Left lung (tissue), 10 donors: ENCODE measurements around the gene LYPLA2. TPM values are rescaled to one million over a fixed set of nuclear protein-coding genes. Genes with fewer than 3 reads are reported as not detected.

Experiments
- ATAC-seq: fragments of 200-7000 bp; cut with Tn5 transposase; one replicate; pipeline ENCODE4 v1.9.1; 2020; ENCODE audit warnings: moderate library complexity
- DNase-seq, 4 donors: peaks; one replicate each; pipeline ENCODE4 v3.0.0-alpha.2; 2013 to 2020
- H3K27ac ChIP-seq, 2 donors: fragments of 200-600 bp; sonication (generic) in 1 of 2; one replicate each; pipeline versions ENCODE4 v1.5.0 to v1.8.0; 2020 to 2021
- H3K27me3 ChIP-seq, 2 donors: fragments of 200-600 bp; sonication (generic) in 1 of 2; one replicate each; pipeline versions ENCODE4 v1.5.0 to v1.8.0; 2020 to 2021
- H3K36me3 ChIP-seq, 2 donors: fragments of 200-600 bp; sonication (generic) in 1 of 2; one replicate each; pipeline versions ENCODE4 v1.5.0 to v1.8.0; 2020 to 2021
- H3K4me1 ChIP-seq, 2 donors: fragments of 200-600 bp; one replicate each; pipeline ENCODE4 v1.8.0; 2021
- H3K4me3 ChIP-seq, 2 donors: fragments of 200-600 bp; sonication (generic) in 1 of 2; one replicate each; pipeline versions ENCODE4 v1.5.0 to v1.8.0; 2020 to 2021; ENCODE audit warnings: mild to moderate bottlenecking in 1 of 2
- H3K9me3 ChIP-seq, 2 donors: fragments of 200-600 bp; sonication (generic) in 1 of 2; one replicate each; pipeline versions ENCODE4 v1.5.0 to v1.8.0; 2020 to 2021
- intact Hi-C, 2 donors: fragments of 100-400 bp; cut with DNase I; formaldehyde crosslinking; loops; one replicate each; pipeline versions ENCODE4 v1.11.2 to v1.14.2; 2022
- polyA plus RNA-seq, 6 donors: library from polyadenylated mRNA; unstranded; fragments of 120-200 nt; gene quantifications; one replicate each; pipeline ENCODE4 v1.2.1, GENCODE V29; 2013; ENCODE audit not compliant: insufficient read length in 6 of 6
- total RNA-seq, 2 donors: library from RNA; stranded (reverse); fragmentation: NEBNext Ultra II Directional; extraction: Animal tissue kit (Norgen Biotek cat#: 25700); gene quantifications; one replicate each; pipeline ENCODE4 v1.2.1, GENCODE V29; 2021
- TF ChIP-seq, protein P1 (sequence below), 2 donors: fragments of 200-600 bp; sonication (generic) in 1 of 2; IDR thresholded peaks; one replicate each; pipeline versions ENCODE4 v1.5.0 to v1.8.0; 2021; ENCODE audit warnings: antibody characterized with exemption in 2 of 2
- donor health status: DM: no; HTN: yes; CAD: no.
- donor health status: DM: no; HTN: no; CAD: no.

The LYPLA2 gene
- total and polyA plus RNA-seq, 8 donors, result 36.9 to 65.8 (median 47.1) TPM

GRCh38 chr1:23804183-23804835, 13.4 kb downstream of the LYPLA2 start:
- H3K9me3 ChIP-seq, result no peaks in the 10 kb centered on the region
- intact Hi-C loops, result no loop called here
- H3K27ac ChIP-seq, result no peak overlapping the region
- ATAC-seq, result no peak
- no peak for DNase-seq
- H3K27me3 ChIP-seq, result no peaks in the 10 kb centered on the region
- peaks cover 0 to 21% of the 10 kb centered on the region in 2 donors for H3K36me3 ChIP-seq
- peaks cover 11 to 27% of the 10 kb centered on the region in 2 donors for H3K4me1 ChIP-seq
- TF ChIP-seq, protein P1, sequence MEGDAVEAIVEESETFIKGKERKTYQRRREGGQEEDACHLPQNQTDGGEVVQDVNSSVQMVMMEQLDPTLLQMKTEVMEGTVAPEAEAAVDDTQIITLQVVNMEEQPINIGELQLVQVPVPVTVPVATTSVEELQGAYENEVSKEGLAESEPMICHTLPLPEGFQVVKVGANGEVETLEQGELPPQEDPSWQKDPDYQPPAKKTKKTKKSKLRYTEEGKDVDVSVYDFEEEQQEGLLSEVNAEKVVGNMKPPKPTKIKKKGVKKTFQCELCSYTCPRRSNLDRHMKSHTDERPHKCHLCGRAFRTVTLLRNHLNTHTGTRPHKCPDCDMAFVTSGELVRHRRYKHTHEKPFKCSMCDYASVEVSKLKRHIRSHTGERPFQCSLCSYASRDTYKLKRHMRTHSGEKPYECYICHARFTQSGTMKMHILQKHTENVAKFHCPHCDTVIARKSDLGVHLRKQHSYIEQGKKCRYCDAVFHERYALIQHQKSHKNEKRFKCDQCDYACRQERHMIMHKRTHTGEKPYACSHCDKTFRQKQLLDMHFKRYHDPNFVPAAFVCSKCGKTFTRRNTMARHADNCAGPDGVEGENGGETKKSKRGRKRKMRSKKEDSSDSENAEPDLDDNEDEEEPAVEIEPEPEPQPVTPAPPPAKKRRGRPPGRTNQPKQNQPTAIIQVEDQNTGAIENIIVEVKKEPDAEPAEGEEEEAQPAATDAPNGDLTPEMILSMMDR (IDR thresholded peaks at IDR 0.05), result no peak
- H3K4me3 ChIP-seq, result no peak overlapping the region

DNA sequence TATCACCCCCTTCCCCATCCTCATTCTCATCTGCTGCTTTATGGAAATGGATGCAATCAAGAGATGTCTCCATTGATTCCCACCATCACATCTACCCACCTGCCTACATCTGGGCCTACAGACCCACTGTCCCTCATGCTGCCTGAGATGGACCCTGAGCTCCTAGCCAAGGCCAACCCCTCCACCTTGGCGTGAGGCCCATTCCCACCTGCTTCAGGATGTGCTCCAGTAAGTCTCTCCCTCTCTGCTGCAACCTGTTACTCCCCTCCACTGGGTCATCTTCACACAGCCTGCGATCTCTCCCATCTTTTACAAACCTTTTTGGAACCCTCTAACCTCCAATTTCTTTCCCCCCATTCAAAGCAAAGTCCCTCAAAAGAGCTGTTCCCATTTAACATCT, 14.1 kb downstream of the LYPLA2 start:
- intact Hi-C loops, result no loop called here
- ATAC-seq, result no peak
- TF ChIP-seq, protein P1 (IDR thresholded peaks at IDR 0.05), result no peak
- Histone ChIP-seq H3K27me3 (no peaks in the 10 kb centered on the region), H3K4me1 (peaks cover 6 to 26% of the 10 kb centered on the region in 2 donors), H3K4me3 (no peak overlapping the region), H3K9me3 (no peaks in the 10 kb centered on the region), H3K27ac (no peak overlapping the region), H3K36me3 (peaks cover 0 to 21% of the 10 kb centered on the region in 2 donors)
- DNase-seq, result no peak

DNA sequence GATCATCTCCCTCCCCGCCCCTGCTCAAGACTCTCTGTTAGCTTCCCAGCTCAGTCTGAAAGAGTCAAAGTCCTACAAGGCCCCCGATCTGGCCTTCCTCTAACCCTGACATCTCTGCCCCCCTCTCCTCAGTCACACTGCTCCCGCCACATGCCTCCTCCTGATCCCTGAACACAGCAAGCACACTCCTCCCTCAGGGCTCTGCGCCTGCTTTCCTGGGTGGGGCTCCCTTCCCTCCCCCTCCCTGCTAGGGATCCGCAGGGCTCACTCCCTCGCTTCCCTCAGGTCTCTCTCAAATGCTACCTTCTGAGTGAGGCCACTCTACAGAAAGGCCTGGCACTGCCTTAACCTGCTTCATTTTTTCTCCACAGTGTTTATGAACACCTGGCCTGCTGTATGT, 15.3 kb downstream of the LYPLA2 start:
- TF ChIP-seq, protein P1 (IDR thresholded peaks at IDR 0.05), result no peak
- ATAC-seq (no peak), DNase-seq (no peak)
- H3K27me3 ChIP-seq, result no peaks in the 10 kb centered on the region
- intact Hi-C loops, result no loop called here
- peaks cover 4 to 36% of the 10 kb centered on the region in 2 donors for H3K4me1 ChIP-seq
- peaks cover 0 to 23% of the 10 kb centered on the region in 2 donors for H3K36me3 ChIP-seq
- H3K27ac ChIP-seq, result no peak overlapping the region
- H3K9me3 ChIP-seq, result no peaks in the 10 kb centered on the region
- H3K4me3 ChIP-seq, result no peak overlapping the region

DNA sequence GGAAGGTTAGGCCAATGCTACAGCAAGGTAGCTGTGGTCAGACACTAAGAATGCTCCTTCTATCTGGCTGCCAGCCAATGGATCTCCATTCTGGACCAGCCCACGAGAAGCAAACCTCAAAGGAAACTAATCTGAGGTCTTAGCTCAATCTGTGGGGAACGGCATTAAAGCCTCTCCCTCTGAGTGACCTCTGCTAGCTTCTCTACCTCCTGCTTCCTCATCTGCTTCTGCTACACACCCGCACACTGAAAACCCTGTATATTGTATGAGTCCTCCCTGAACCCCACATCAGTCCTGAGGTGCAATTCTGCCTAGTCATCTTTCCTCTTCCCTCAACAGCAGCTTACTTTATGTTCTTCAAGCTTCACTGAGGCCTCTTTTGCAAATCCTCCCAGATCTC, 16.5 kb downstream of the LYPLA2 start:
- no peak for ATAC-seq
- H3K27me3 ChIP-seq, result no peaks in the 10 kb centered on the region
- DNase-seq, result no peak
- H3K4me3 ChIP-seq, result no peak overlapping the region
- H3K4me1 ChIP-seq, result peaks cover 0 to 32% of the 10 kb centered on the region in 2 donors
- TF ChIP-seq, protein P1 (IDR thresholded peaks at IDR 0.05), result no peak
- intact Hi-C loops, result no loop called here
- peak overlapping the region in 1 of 2 donors; percentile 41 for H3K27ac ChIP-seq
- H3K36me3 ChIP-seq, result peaks cover 0 to 35% of the 10 kb centered on the region in 2 donors
- no peaks in the 10 kb centered on the region for H3K9me3 ChIP-seq

DNA sequence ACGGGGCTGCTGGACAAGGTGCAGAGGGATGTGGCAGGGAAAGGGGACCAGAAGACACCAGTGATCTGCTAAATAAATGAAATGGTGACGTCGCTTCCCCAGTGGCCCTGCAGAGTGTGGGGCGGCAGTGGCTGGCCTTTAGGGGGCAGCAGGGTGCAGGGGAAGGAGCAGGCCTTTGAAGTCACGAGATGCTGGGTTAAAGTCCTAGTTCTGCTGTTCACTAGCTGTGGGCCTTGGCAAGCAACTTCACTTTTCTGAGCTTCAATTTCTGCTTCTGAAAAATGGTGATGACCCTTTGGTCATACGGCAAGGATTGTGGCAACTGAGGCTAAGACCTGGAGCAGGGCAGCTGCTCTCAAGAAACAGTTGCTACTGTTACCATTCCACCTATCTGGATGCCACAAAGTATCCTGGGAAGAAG, 18.8 kb downstream of the LYPLA2 start:
- peak overlapping the region; percentile 15 to 73 for H3K27ac ChIP-seq
- H3K4me3 ChIP-seq, result no peak overlapping the region
- ATAC-seq, result peak; percentile 96
- intact Hi-C loops, result no loop called here
- H3K4me1 ChIP-seq, result peaks cover 0 to 32% of the 10 kb centered on the region in 2 donors
- H3K9me3 ChIP-seq, result no peaks in the 10 kb centered on the region
- TF ChIP-seq, protein P1 (IDR thresholded peaks at IDR 0.05), result peak; percentile 66 to 85
- H3K27me3 ChIP-seq, result no peaks in the 10 kb centered on the region
- peaks cover 0 to 46% of the 10 kb centered on the region in 2 donors for H3K36me3 ChIP-seq
- peak in 3 of 4 donors; percentile 55 to 90 (median 85) for DNase-seq
